Vagina (tissue), 2 donors: ENCODE results near the gene LCN1.

Experiments used
- CTCF ChIP-seq, 3 experiments: fragments of 450-650 bp in 2 of 3; fragments of 200-600 bp in 1 of 3; sonication (generic) in 1 of 3; IDR thresholded peaks; one replicate each; pipeline ENCODE4 v1.5.1; 2017 to 2019; ENCODE audit warnings: antibody characterized with exemption in 3 of 3, mild to moderate bottlenecking in 2 of 3, moderate library complexity in 2 of 3
- POLR2A ChIP-seq, 2 donors: fragments of 450-650 bp; IDR thresholded peaks; one replicate each; pipeline ENCODE4 v1.6.1; 2017; ENCODE audit warnings: antibody characterized with exemption in 2 of 2, mild to moderate bottlenecking in 2 of 2, moderate library complexity in 2 of 2
- POLR2AphosphoS5 ChIP-seq, 2 donors: sonication (generic); formaldehyde crosslinking; IDR thresholded peaks; one replicate each; pipeline ENCODE4 v1.9.0; 2017; ENCODE audit warnings: antibody characterized with exemption in 2 of 2, mild to moderate bottlenecking in 2 of 2, low read depth in 1 of 2; ENCODE audit not compliant: insufficient read depth in 1 of 2

- TF ChIP-seq CTCF (IDR thresholded peaks at IDR 0.05): no peak
- TF ChIP-seq POLR2AphosphoS5 (IDR thresholded peaks at IDR 0.05; ENCODE audit: insufficient read depth in 1 of 2, low read depth in 1 of 2): no peak
- no peak for TF ChIP-seq POLR2A (IDR thresholded peaks at IDR 0.05)
These were observed 8.9 kb downstream of the LCN1 start for GRCh38 chr9:135530146-135530545.
